Right atrium auricular region (tissue), 2 donors: Measurements from ENCODE around the gene RFT1. TPM values are rescaled to one million over a fixed set of nuclear protein-coding genes. Genes with fewer than 3 reads are reported as not detected.

Experiments used
- DNase-seq: peaks from one replicate; pipeline ENCODE4 v3.0.0-alpha.2; 2019; ENCODE audit warnings: low spot score
- H3K27ac ChIP-seq, 2 donors: fragments of 200-600 bp; sonication (generic); 1 replicate in 1 of 2; 2 replicates in 1 of 2; pipeline ENCODE4 v1.5.1; 2016 to 2019
- H3K27me3 ChIP-seq, 2 donors: fragments of 200-600 bp; sonication (generic); one replicate each; pipeline versions ENCODE4 v1.5.1 to v1.6.0; 2017 to 2019
- H3K36me3 ChIP-seq: fragments of 200-600 bp; sonication (generic); one replicate; pipeline ENCODE4 v1.5.1; 2016
- H3K4me1 ChIP-seq, 2 donors: fragments of 200-600 bp; sonication (generic); one replicate each; pipeline versions ENCODE4 v1.5.1 to v1.6.0; 2017 to 2019
- H3K4me3 ChIP-seq, 2 donors: fragments of 200-600 bp; sonication (generic); 1 replicate in 1 of 2; 2 replicates in 1 of 2; pipeline ENCODE4 v1.5.1; 2017 to 2019; ENCODE audit warnings: mild to moderate bottlenecking in 1 of 2, moderate library complexity in 1 of 2
- H3K9me3 ChIP-seq, 2 donors: fragments of 200-600 bp; sonication (generic); one replicate each; pipeline ENCODE4 v1.5.1; 2019
- total RNA-seq, 2 donors: library from RNA; depleted of rRNA; stranded (reverse); fragments of >200 nt; gene quantifications; one replicate each; pipeline ENCODE4 v1.1.0, GENCODE V29; 2016
- TF ChIP-seq, protein P1 (sequence below), 2 donors: fragments of 200-600 bp; sonication (generic); IDR thresholded peaks; one replicate each; pipeline ENCODE4 v1.5.1; 2019; ENCODE audit warnings: antibody characterized with exemption in 2 of 2

RFT1 gene
- total RNA-seq, 2 donors from 2014 or later = 6.2 to 6.8 TPM

DNA sequence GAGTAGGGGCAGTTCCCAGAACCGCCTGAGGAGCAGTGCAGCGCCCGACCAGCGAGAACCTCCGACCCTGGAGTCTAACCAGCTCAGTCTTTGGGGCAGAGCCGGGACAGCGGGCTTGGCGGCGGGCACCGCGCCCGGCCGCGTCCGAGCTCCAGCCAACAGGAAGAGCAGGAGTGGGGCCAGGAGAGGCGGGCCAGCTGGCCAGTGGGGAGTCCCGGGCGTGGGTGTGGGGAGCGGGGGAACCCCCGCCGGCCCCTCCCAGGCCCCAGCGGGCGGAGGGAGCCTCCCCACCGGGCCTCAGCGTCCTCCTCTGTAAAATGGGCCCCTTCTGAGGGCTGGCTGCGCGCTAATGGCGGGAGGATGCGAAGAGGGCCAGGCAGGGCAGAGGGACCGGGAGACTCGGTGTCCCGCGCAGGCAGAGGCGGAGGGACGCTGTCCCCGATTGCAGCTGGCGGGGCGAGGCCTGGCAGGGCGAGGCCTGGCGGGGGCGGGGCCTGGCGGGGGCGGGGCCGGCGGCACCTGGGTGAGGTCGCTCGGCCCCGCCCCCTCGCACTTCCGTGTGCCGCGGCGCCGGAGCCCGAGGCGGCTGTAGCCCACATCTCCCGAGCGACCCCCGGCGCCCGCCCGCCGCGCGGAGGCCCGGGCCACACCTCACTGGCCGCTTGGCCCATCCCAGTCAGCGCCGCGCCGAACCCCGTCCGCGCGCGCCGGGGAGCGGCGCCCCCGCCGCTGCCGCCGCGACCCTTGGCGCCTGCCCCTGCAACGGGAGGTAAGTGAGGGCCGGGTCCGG lies 30.6 kb upstream of the RFT1 start, which contains the start of gene PRKCD:
Gene PRKCD, plus strand, starts transcription at position 550 of the 790 bp plus-strand sequence. CDS start 17,214 bp downstream, outside the sequence.
- Histone ChIP-seq H3K36me3 (no peaks in the 10 kb centered on the region), H3K4me3 (peak within 1 kb of the TSS; percentile 83 to 93), H3K27me3 (no peaks in the 10 kb centered on the region), H3K9me3 (no peaks in the 10 kb centered on the region), H3K27ac (peak within 1 kb of the TSS; percentile 88 to 92), H3K4me1 (peaks cover 0 to 59% of the 10 kb centered on the region in 2 donors)
- DNase-seq = peak; percentile 92
- TF ChIP-seq, protein P1, sequence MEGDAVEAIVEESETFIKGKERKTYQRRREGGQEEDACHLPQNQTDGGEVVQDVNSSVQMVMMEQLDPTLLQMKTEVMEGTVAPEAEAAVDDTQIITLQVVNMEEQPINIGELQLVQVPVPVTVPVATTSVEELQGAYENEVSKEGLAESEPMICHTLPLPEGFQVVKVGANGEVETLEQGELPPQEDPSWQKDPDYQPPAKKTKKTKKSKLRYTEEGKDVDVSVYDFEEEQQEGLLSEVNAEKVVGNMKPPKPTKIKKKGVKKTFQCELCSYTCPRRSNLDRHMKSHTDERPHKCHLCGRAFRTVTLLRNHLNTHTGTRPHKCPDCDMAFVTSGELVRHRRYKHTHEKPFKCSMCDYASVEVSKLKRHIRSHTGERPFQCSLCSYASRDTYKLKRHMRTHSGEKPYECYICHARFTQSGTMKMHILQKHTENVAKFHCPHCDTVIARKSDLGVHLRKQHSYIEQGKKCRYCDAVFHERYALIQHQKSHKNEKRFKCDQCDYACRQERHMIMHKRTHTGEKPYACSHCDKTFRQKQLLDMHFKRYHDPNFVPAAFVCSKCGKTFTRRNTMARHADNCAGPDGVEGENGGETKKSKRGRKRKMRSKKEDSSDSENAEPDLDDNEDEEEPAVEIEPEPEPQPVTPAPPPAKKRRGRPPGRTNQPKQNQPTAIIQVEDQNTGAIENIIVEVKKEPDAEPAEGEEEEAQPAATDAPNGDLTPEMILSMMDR (IDR thresholded peaks at IDR 0.05) = peak in 1 of 2 donors; percentile 64

DNA sequence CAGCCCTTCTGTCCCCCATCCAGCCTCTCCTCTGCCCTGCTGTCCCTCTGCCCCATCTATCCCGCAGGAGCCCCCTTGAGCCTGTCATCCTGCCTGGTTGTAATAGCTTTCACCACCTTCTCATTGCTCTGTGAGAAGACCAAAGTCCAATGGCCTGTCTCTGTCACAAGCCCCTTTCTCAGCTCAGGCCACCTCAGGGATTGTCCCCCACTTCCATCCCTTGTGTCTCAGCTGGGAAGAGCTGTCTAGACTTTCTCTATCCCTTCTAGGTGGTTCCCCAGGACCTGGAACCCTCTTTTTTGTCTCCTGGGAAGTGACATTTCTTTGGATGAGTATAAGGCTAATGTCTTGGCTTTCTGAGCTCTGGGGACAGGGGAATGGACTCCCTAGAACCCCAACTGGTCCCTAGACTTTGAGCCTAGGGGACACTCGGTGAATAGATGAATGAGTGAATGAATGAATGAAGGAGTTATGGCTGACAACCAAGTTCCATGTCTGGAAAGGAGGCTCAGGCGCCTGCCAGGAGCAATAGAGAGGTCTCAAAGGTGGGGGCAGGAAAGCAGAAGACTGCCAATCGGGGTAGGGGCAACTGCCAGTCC lies 29.9 kb upstream of the RFT1 start:
- TF ChIP-seq, protein P1 (IDR thresholded peaks at IDR 0.05) = peak in 1 of 2 donors; percentile 16

DNA sequence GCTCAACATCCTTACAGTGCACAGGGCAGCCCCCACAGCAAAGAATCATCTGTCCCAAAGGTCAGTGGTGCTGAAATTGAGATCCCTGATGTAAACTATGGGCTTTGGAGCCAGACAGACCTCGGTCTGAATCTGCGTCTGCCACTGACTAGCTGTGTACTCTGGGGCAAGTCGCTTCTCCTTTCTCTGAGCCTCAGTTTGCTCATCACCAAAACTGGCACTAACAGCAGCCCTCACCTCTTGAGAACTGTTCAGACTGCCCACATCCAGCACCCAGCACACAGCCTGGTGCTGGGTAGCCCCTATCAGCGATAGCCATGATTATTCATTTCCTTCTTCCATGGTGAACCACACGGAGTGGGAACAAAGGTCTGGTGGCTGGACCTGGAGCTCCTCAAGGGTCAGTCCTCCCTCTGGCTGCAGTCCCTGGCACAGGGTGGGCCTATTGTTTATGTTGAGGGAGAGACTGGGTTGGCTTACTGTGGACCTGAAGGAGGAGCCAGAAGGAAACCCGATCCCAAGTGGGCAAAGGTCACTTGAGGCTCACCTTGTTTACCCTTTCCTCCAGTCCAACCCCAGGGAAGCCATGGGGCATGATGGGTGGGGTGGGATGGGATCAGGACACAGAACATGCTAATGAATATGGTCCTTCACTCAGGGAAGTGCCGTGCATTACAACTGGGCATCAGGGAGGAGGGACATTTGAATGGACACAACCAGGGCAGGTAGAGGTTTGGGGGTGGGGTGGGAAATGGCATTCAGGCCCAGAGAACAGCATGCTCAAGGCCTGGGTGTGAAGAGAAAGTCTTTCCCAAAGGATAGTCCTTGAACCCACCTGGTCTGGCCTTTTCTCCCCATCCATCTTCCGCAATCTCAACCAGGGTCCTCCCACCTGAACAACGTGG lies 29.2 kb upstream of the RFT1 start:
- H3K36me3 ChIP-seq = no peaks in the 10 kb centered on the region
- H3K4me3 ChIP-seq = no peak overlapping the region
- no peaks in the 10 kb centered on the region for H3K27me3 ChIP-seq
- H3K9me3 ChIP-seq = no peaks in the 10 kb centered on the region
- TF ChIP-seq, protein P1 (IDR thresholded peaks at IDR 0.05) = no peak
- peaks cover 0 to 62% of the 10 kb centered on the region in 2 donors for H3K4me1 ChIP-seq
- peak overlapping the region in 1 of 2 donors; percentile 88 for H3K27ac ChIP-seq
- no peak for DNase-seq

More for the DNA sequence above, 29.9 kb upstream of the RFT1 start:
- Histone ChIP-seq H3K9me3 (no peaks in the 10 kb centered on the region), H3K36me3 (no peaks in the 10 kb centered on the region), H3K4me3 (peak overlapping the region; percentile 83 to 93), H3K27ac (peak overlapping the region; percentile 88 to 92), H3K4me1 (peaks cover 0 to 59% of the 10 kb centered on the region in 2 donors), H3K27me3 (no peaks in the 10 kb centered on the region)
- no peak for DNase-seq

- no peak for DNase-seq
- Histone ChIP-seq H3K4me3 (no peak overlapping the region), H3K27me3 (no peaks in the 10 kb centered on the region), H3K27ac (no peak overlapping the region), H3K9me3 (no peaks in the 10 kb centered on the region), H3K4me1 (peaks cover 0 to 59% of the 10 kb centered on the region in 2 donors), H3K36me3 (no peaks in the 10 kb centered on the region)
- TF ChIP-seq, protein P1 (IDR thresholded peaks at IDR 0.05) = no peak
These were observed 28.5 kb upstream of the RFT1 start for GRCh38 chr3:53158765-53159155.

DNA sequence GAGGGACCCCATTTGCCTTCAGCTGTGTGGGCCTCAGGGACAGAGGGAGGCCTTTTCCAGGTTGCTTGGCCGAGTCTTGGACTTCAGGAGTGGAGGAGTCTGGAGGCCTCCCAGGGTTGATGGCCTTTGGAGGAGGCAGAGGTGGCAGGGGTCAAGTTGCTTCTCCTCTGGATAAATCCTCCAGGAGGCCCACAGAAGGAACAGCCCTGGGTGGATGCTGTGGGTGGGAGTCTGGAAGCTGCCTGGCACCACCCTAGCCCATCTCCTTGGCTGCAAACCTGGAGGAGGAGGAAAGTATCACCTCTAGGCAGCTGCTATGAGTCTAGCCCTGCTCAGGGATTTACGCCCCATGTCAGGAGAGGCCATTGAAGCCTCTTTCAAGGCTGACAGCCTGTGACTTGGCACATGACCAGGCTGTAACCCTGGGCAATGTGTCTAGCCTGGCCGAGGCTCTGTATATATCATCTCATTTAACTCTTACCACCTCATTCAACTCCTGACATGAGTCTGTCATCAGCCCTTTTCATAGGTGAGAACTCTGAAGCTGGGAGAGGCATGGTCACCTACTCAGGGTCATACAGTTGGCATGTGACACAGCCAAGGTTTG lies 27.8 kb upstream of the RFT1 start:
- TF ChIP-seq, protein P1 (IDR thresholded peaks at IDR 0.05) = no peak
- H3K4me3 ChIP-seq = no peak overlapping the region
- H3K27ac ChIP-seq = no peak overlapping the region
- no peaks in the 10 kb centered on the region for H3K36me3 ChIP-seq
- H3K4me1 ChIP-seq = peaks cover 0 to 52% of the 10 kb centered on the region in 2 donors
- no peaks in the 10 kb centered on the region for H3K9me3 ChIP-seq
- DNase-seq = no peak
- H3K27me3 ChIP-seq = no peaks in the 10 kb centered on the region
